HG03097 (cell line): Measurements from ENCODE around the gene OR51T1.
"Not testable (repeated sequence)": the region's sequence is repeated elsewhere in the genome, so short reads cannot be mapped to it uniquely, and the experiment has no call there.

ENCODE experiments used
- ATAC-seq: cut with Tn5 transposase; IDR thresholded peaks from one replicate; pipeline ENCODE4 v1.9.1; 2021; ENCODE audit not compliant: unreplicated experiment, low FRiP score

Gene OR51T1

GRCh38 chr11:4881860-4882500 is at the start of gene OR51T1:
OR51T1 (plus strand) TSS chr11:4881900; CDS start chr11:4881900, 0 bp downstream.
- no peak for ATAC-seq

- no peak for ATAC-seq
Observed at GRCh38 chr11:4839851-4840549, 41.7 kb upstream of the OR51T1 start.

- ATAC-seq, result no peak
Observed at GRCh38 chr11:4848908-4849532, 32.7 kb upstream of the OR51T1 start, which contains the start of gene OR51S1. OR51S1 (minus strand) TSS chr11:4849208; CDS start chr11:4849208, 0 bp downstream.

- ATAC-seq, result no peak
Observed at GRCh38 chr11:4851033-4851432, 30.7 kb upstream of the OR51T1 start.

- ATAC-seq, result not testable (repeated sequence)
Observed at GRCh38 chr11:4854286-4854685, 27.4 kb upstream of the OR51T1 start.

GRCh38 chr11:4862447-4863236 is 19.1 kb upstream of the OR51T1 start:
- no peak for ATAC-seq

GRCh38 chr11:4863876-4864275 is 17.8 kb upstream of the OR51T1 start:
- ATAC-seq, result no peak

- ATAC-seq, result no peak
Observed at GRCh38 chr11:4865855-4866254, 15.8 kb upstream of the OR51T1 start.

- ATAC-seq, result no peak
Observed at GRCh38 chr11:4881188-4881587, 512 bp upstream of the OR51T1 start.

GRCh38 chr11:4882543-4882942 is 843 bp downstream of the OR51T1 start:
- ATAC-seq, result no peak

- no peak for ATAC-seq
Observed at GRCh38 chr11:4884361-4884760, 2.7 kb downstream of the OR51T1 start.

GRCh38 chr11:4886186-4886585 is 4.5 kb downstream of the OR51T1 start:
- ATAC-seq, result no peak

GRCh38 chr11:4887591-4887990 is 5.9 kb downstream of the OR51T1 start:
- no peak for ATAC-seq

- ATAC-seq, result no peak
Observed at GRCh38 chr11:4890279-4890678, 8.6 kb downstream of the OR51T1 start.

GRCh38 chr11:4891996-4892640 is 10.4 kb downstream of the OR51T1 start:
- ATAC-seq, result no peak

- ATAC-seq, result no peak
Observed at GRCh38 chr11:4903484-4903883, 21.8 kb downstream of the OR51T1 start, which contains the start of gene OR51A7. OR51A7 (plus strand) TSS chr11:4903783; CDS start chr11:4907370, 3,587 bp downstream.

- ATAC-seq, result no peak
Observed at GRCh38 chr11:4916581-4916980, 34.9 kb downstream of the OR51T1 start.

- ATAC-seq, result no peak
Observed at GRCh38 chr11:4919250-4919649, 37.5 kb downstream of the OR51T1 start, which contains the start of gene OR51G2. OR51G2 (minus strand) TSS chr11:4919350; CDS start chr11:4915663, 3,687 bp downstream.

- ATAC-seq, result no peak
Observed at GRCh38 chr11:4921796-4922195, 40.1 kb downstream of the OR51T1 start.

- no peak for ATAC-seq
Observed at GRCh38 chr11:4922304-4922703, 40.6 kb downstream of the OR51T1 start.
